Gastrocnemius medialis (tissue), 4 donors: ENCODE measurements around the gene CHRD.

Experiments used
- CTCF ChIP-seq, 5 experiments: fragments of 450-650 bp in 3 of 5; fragments of 200-600 bp in 2 of 5; sonication (generic) in 2 of 5; IDR thresholded peaks in 4 of 5; conservative IDR thresholded peaks in 1 of 5; 1 replicate in 4 of 5; 2 replicates in 1 of 5; pipeline ENCODE4 v1.5.1; 2016 to 2019; ENCODE audit warnings: antibody characterized with exemption in 5 of 5, mild to moderate bottlenecking in 3 of 5, moderate library complexity in 3 of 5
- POLR2A ChIP-seq, 2 donors: fragments of 450-650 bp; IDR thresholded peaks; one replicate each; pipeline ENCODE4 v1.6.1; 2017; ENCODE audit warnings: antibody characterized with exemption in 2 of 2, mild to moderate bottlenecking in 2 of 2, moderate library complexity in 2 of 2

GRCh38 chr3:184352897-184353545 is 26.8 kb upstream of the CHRD start:
- no peak for TF ChIP-seq CTCF (IDR thresholded peaks at IDR 0.05 in 4 of 5, conservative IDR thresholded peaks at IDR 0.05 in 1 of 5)
- no peak for TF ChIP-seq POLR2A (IDR thresholded peaks at IDR 0.05)
